K562 (cell line): ENCODE data around the gene EIF2S2. TPM values are rescaled to one million over a fixed set of nuclear protein-coding genes. Genes with fewer than 3 reads are reported as not detected.

Source experiments
- ASH1L ChIP-seq: fragments of 450-650 bp; IDR thresholded peaks from 2 replicates; pipeline ENCODE4 v1.6.1; 2018; ENCODE audit warnings: borderline replicate concordance, mild to moderate bottlenecking, low read depth; ENCODE audit not compliant: partially characterized antibody
- BRCA1 ChIP-seq, 2 experiments: fragments of 450-650 bp in 1 of 2; sonication (generic) in 1 of 2; formaldehyde crosslinking in 1 of 2; IDR thresholded peaks; 2 replicates each; pipeline versions ENCODE4 v1.5.0 to v1.6.1; 2017 to 2020; ENCODE audit warnings: mild to moderate bottlenecking in 1 of 2, missing genetic modification reagents in 1 of 2
- CHD4 ChIP-seq: fragments of 200-600 bp; sonication (generic); IDR thresholded peaks from 3 replicates; pipeline ENCODE4 v1.6.1; 2012; ENCODE audit warnings: low read depth, mild to moderate bottlenecking, mixed read lengths, low read length, inconsistent platforms; ENCODE audit not compliant: insufficient read depth, insufficient replicate concordance, poor library complexity, severe bottlenecking
- ELF1 ChIP-seq: fragments of 200-800 bp; sonication (Bioruptor generic); IDR thresholded peaks from 2 replicates; pipeline ENCODE4 v1.6.1; 2016; ENCODE audit warnings: missing genetic modification characterization, missing compliant biosample characterization
- EP300 ChIP-seq: IDR thresholded peaks from 2 replicates; pipeline ENCODE4 v1.6.1; 2012; ENCODE audit warnings: low read length, improper control_type of control experiment
- FOXJ3 ChIP-seq: sonication (generic); formaldehyde crosslinking; IDR thresholded peaks from 2 replicates; pipeline ENCODE4 v1.4.0; 2020; ENCODE audit warnings: mild to moderate bottlenecking, missing genetic modification reagents
- HEY1 ChIP-seq: fragments of 250-450 bp; sonication (Bioruptor Pico); IDR thresholded peaks from 2 replicates; pipeline ENCODE4 v1.5.0; 2020; ENCODE audit warnings: mild to moderate bottlenecking, moderate library complexity, borderline replicate concordance
- HIVEP1 ChIP-seq: fragments of 250-450 bp; sonication (Bioruptor Pico); IDR thresholded peaks from 2 replicates; pipeline ENCODE4 v1.4.0; 2020; ENCODE audit warnings: mild to moderate bottlenecking
- NCOA2 ChIP-seq, 2 experiments: fragments of 450-650 bp; IDR thresholded peaks; 2 replicates each; pipeline ENCODE4 v1.6.1; 2018; ENCODE audit warnings: mild to moderate bottlenecking in 2 of 2, moderate library complexity in 1 of 2; ENCODE audit not compliant: partially characterized antibody in 2 of 2
- NFIC ChIP-seq: fragments of 450-650 bp; IDR thresholded peaks from 2 replicates; pipeline ENCODE4 v1.6.1; 2017; ENCODE audit warnings: mild to moderate bottlenecking, inconsistent platforms
- SRSF3 ChIP-seq: fragments of 200-400 bp; formaldehyde crosslinking; IDR thresholded peaks from 2 replicates; pipeline ENCODE4 v1.6.1; 2016; ENCODE audit warnings: mild to moderate bottlenecking, low read length, moderate library complexity; ENCODE audit not compliant: insufficient read depth
- STAT5A ChIP-seq: IDR thresholded peaks from 2 replicates; pipeline ENCODE4 v1.6.1; 2012; ENCODE audit warnings: low read length, inconsistent platforms, borderline replicate concordance
- TCF3 ChIP-seq: sonication (generic); formaldehyde crosslinking; IDR thresholded peaks from 2 replicates; pipeline ENCODE4 v1.4.0; 2020; ENCODE audit warnings: mild to moderate bottlenecking, missing genetic modification reagents
- TSC22D4 ChIP-seq: fragments of 450-650 bp; IDR thresholded peaks from 2 replicates; pipeline ENCODE4 v1.6.1; 2016; ENCODE audit warnings: missing genetic modification characterization, missing biosample characterization, control low read depth
- ZKSCAN8 ChIP-seq: fragments of 200-800 bp; sonication (Bioruptor generic); IDR thresholded peaks from 2 replicates; pipeline ENCODE4 v1.6.1; 2016; ENCODE audit warnings: missing genetic modification characterization, missing compliant biosample characterization
- ZNF165 ChIP-seq: fragments of 250-450 bp; sonication (Bioruptor Pico); IDR thresholded peaks from 2 replicates; pipeline ENCODE4 v1.4.0; 2020; ENCODE audit warnings: borderline replicate concordance
- ZNF311 ChIP-seq: fragments of 250-450 bp; sonication (Bioruptor Pico); IDR thresholded peaks from 2 replicates; pipeline ENCODE4 v1.4.0; 2020; ENCODE audit warnings: mild to moderate bottlenecking, moderate library complexity
- ZNF589 ChIP-seq: fragments of 200-800 bp; sonication (Bioruptor generic); IDR thresholded peaks from 2 replicates; pipeline ENCODE4 v1.6.1; 2016; ENCODE audit warnings: low read depth, missing genetic modification characterization, missing compliant biosample characterization
- ZNF644 ChIP-seq: fragments of 200-800 bp; sonication (Bioruptor generic); IDR thresholded peaks from 2 replicates; pipeline ENCODE4 v1.6.1; 2016; ENCODE audit warnings: low read depth, missing genetic modification characterization, missing compliant biosample characterization
- polyA plus RNA-seq, 8 experiments: library from polyadenylated mRNA; depleted of rRNA in 4 of 8; stranded (reverse) in 5 of 8; unstranded in 3 of 8; fragments of >200 nt; fragmentation: Nextera tagmentation in 2 of 8; fragmentation: Illumina TruSeq in 1 of 8; extraction: Ambion mirVana in 2 of 8; extraction: Trizol in 1 of 8; gene quantifications; 2 replicates each; pipeline versions ENCODE4 v1.2.1 to v1.2.3, GENCODE V29; 2011 to 2014; ENCODE audit warnings: inconsistent platforms in 1 of 8, missing spikeins in 1 of 8
- total RNA-seq, 7 experiments: library from RNA; depleted of rRNA in 6 of 7; stranded (reverse); fragments of >200 nt in 6 of 7; fragmentation: Illumina TruSeq in 2 of 7; extraction: Trizol in 2 of 7; gene quantifications; 2 replicates each; pipeline versions ENCODE4 v1.2.1 to v1.2.3, GENCODE V29; 2011 to 2021; ENCODE audit warnings: low replicate concordance in 1 of 7
- TF ChIP-seq, protein P1 (sequence below): sonication (generic); formaldehyde crosslinking; IDR thresholded peaks from 2 replicates; pipeline ENCODE4 v1.9.0; 2022; ENCODE audit warnings: mild to moderate bottlenecking, missing genetic modification reagents
- TF ChIP-seq, protein P2 (sequence below): IDR thresholded peaks from 2 replicates; pipeline ENCODE4 v1.6.1; 2011; ENCODE audit warnings: borderline replicate concordance, low read depth, mild to moderate bottlenecking, moderate library complexity, low read length; ENCODE audit not compliant: insufficient read depth, poor library complexity, severe bottlenecking
- TF ChIP-seq, protein P3 (sequence below), 2 experiments: fragments of 450-650 bp in 1 of 2; sonication (generic) in 1 of 2; formaldehyde crosslinking; conservative IDR thresholded peaks; 2 replicates each; pipeline versions ENCODE4 v1.4.0 to v1.8.1; 2020 to 2022; ENCODE audit warnings: mild to moderate bottlenecking in 1 of 2, missing genetic modification reagents in 1 of 2
- TF ChIP-seq, protein P4 (sequence below): fragments of 250-450 bp; sonication (Bioruptor Pico); IDR thresholded peaks from 2 replicates; pipeline ENCODE4 v1.4.0; 2020; ENCODE audit warnings: mild to moderate bottlenecking, moderate library complexity, borderline replicate concordance

EIF2S2 gene
- total and polyA plus RNA-seq, 9 of the 15 experiments (the other 6 are each of a cell fraction or from before 2014, with no cell fraction given): 79.7 to 220 (median 154) TPM

DNA sequence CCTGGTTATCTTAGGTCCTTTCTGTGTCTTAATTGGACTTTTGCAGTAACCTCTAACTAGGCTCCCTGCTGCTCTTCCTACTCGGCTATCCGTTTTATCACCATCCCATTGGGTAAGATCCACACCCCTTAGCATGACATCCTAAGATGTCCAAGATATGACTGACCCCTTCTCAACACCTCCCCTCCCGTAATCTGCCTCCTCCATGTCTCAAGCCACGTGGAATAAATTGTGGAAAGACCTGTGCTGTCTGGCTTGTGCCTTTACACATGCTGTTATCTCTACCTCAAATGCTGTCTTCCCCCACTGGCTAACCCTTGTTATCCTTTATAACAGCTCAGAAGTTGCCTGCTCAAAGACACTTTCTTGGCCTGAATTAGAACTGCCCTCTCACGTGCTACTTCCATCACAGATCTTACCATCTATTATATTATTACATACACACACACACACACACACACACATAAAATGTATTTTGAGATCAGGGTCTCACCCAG is 26.5 kb downstream of the EIF2S2 start (continued):
- no peak for TF ChIP-seq ZNF311
- no peak for TF ChIP-seq NCOA2 (IDR thresholded peaks at IDR 0.05; ENCODE audit: partially characterized antibody in 2 of 2)
- TF ChIP-seq STAT5A: peak; percentile 77
- TF ChIP-seq ELF1 (tag): no peak
- TF ChIP-seq NFIC: peak; percentile 82
- TF ChIP-seq HEY1: no peak
- TF ChIP-seq, protein P1, sequence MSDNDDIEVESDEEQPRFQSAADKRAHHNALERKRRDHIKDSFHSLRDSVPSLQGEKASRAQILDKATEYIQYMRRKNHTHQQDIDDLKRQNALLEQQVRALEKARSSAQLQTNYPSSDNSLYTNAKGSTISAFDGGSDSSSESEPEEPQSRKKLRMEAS (CRISPR knock-in tag): peak; percentile 98
- TF ChIP-seq FOXJ3: no peak
- TF ChIP-seq TSC22D4: no peak
- TF ChIP-seq, protein P2, sequence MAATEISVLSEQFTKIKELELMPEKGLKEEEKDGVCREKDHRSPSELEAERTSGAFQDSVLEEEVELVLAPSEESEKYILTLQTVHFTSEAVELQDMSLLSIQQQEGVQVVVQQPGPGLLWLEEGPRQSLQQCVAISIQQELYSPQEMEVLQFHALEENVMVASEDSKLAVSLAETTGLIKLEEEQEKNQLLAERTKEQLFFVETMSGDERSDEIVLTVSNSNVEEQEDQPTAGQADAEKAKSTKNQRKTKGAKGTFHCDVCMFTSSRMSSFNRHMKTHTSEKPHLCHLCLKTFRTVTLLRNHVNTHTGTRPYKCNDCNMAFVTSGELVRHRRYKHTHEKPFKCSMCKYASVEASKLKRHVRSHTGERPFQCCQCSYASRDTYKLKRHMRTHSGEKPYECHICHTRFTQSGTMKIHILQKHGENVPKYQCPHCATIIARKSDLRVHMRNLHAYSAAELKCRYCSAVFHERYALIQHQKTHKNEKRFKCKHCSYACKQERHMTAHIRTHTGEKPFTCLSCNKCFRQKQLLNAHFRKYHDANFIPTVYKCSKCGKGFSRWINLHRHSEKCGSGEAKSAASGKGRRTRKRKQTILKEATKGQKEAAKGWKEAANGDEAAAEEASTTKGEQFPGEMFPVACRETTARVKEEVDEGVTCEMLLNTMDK: no peak
- TF ChIP-seq, protein P3, sequence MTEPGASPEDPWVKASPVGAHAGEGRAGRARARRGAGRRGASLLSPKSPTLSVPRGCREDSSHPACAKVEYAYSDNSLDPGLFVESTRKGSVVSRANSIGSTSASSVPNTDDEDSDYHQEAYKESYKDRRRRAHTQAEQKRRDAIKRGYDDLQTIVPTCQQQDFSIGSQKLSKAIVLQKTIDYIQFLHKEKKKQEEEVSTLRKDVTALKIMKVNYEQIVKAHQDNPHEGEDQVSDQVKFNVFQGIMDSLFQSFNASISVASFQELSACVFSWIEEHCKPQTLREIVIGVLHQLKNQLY (CRISPR knock-in tag; conservative IDR thresholded peaks at IDR 0.05): no peak
- TF ChIP-seq ASH1L: no peak
- TF ChIP-seq BRCA1 (IDR thresholded peaks at IDR 0.05): no peak
- no peak for TF ChIP-seq BRCA1 (CRISPR knock-in tag; IDR thresholded peaks at IDR 0.05)
- TF ChIP-seq EP300: peak; percentile 67; the same call in 1 of the 2 replicates
- no peak for TF ChIP-seq HIVEP1
- TF ChIP-seq ZNF644 (tag): no peak
- peak; percentile 92 for TF ChIP-seq TCF3 (CRISPR knock-in tag)
- TF ChIP-seq ZKSCAN8: 0 out of 2 replicates have a peak, but pooled peaks have one; percentile 11
- no peak for TF ChIP-seq ZNF165 (CRISPR knock-in tag)
- no peak for TF ChIP-seq CHD4
- no peak for TF ChIP-seq SRSF3
- no peak for TF ChIP-seq ZNF589 (CRISPR knock-in tag)
- TF ChIP-seq, protein P4, sequence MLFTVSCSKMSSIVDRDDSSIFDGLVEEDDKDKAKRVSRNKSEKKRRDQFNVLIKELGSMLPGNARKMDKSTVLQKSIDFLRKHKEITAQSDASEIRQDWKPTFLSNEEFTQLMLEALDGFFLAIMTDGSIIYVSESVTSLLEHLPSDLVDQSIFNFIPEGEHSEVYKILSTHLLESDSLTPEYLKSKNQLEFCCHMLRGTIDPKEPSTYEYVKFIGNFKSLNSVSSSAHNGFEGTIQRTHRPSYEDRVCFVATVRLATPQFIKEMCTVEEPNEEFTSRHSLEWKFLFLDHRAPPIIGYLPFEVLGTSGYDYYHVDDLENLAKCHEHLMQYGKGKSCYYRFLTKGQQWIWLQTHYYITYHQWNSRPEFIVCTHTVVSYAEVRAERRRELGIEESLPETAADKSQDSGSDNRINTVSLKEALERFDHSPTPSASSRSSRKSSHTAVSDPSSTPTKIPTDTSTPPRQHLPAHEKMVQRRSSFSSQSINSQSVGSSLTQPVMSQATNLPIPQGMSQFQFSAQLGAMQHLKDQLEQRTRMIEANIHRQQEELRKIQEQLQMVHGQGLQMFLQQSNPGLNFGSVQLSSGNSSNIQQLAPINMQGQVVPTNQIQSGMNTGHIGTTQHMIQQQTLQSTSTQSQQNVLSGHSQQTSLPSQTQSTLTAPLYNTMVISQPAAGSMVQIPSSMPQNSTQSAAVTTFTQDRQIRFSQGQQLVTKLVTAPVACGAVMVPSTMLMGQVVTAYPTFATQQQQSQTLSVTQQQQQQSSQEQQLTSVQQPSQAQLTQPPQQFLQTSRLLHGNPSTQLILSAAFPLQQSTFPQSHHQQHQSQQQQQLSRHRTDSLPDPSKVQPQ (CRISPR knock-in tag): peak; percentile 57; the same call in 1 of the 2 replicates
